Panc1 (cell line): Measurements from ENCODE around the gene LRP1B.

Source experiments
- POLR2AphosphoS5 ChIP-seq: IDR thresholded peaks from 2 replicates; pipeline ENCODE4 v1.6.1; 2012; ENCODE audit warnings: mild to moderate bottlenecking, low read depth, low read length, moderate library complexity
- SIN3A ChIP-seq: IDR thresholded peaks from 2 replicates; pipeline ENCODE4 v1.6.1; 2012; ENCODE audit warnings: low read depth, mild to moderate bottlenecking, low read length, moderate library complexity, borderline replicate concordance; ENCODE audit not compliant: insufficient read depth
- TCF7L2 ChIP-seq: IDR thresholded peaks from 2 replicates; pipeline ENCODE4 v1.6.1; 2011; ENCODE audit warnings: mild to moderate bottlenecking, low read depth, low read length, inconsistent platforms
- TF ChIP-seq, protein P1 (sequence below): fragments of 450-650 bp; IDR thresholded peaks from 2 replicates; pipeline ENCODE4 v1.5.1; 2017; ENCODE audit warnings: mild to moderate bottlenecking
- TF ChIP-seq, protein P2 (sequence below), 2 experiments: IDR thresholded peaks; 2 replicates each; pipeline ENCODE4 v1.6.1; 2011 to 2012; ENCODE audit warnings: low read depth in 2 of 2, control low read depth in 1 of 2, low read length in 1 of 2, mild to moderate bottlenecking in 1 of 2, moderate library complexity in 1 of 2; ENCODE audit not compliant: insufficient read depth in 1 of 2

DNA sequence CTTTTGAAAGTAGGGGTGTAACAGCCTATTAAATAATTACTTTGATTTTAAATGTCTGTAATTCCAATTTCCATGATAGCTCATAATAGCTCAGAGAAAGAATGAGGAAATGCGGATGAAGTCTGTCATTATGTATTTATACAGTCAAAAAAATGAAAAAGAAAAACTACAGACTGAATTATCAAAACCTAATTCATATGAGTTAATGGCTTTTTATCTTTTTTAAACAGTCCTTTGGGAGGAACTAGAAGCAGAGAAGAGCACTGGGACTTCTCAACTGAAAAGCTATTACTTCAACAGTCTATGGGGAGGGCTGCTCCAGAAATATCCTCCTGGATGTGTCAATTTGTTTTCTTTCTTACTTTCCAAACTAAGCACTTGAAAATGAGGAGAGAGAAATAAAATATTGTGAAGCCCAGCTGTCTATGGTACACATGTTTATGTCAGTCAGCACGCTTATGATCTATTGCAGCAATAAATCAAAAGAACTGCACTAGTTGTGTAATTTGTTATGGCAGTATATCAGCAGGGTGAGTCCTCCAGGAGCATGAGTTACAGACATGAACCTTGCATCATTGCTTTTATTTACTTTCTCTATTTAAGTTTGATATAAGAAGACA, 1550.2 kb downstream of the LRP1B start:
- TF ChIP-seq, protein P1, sequence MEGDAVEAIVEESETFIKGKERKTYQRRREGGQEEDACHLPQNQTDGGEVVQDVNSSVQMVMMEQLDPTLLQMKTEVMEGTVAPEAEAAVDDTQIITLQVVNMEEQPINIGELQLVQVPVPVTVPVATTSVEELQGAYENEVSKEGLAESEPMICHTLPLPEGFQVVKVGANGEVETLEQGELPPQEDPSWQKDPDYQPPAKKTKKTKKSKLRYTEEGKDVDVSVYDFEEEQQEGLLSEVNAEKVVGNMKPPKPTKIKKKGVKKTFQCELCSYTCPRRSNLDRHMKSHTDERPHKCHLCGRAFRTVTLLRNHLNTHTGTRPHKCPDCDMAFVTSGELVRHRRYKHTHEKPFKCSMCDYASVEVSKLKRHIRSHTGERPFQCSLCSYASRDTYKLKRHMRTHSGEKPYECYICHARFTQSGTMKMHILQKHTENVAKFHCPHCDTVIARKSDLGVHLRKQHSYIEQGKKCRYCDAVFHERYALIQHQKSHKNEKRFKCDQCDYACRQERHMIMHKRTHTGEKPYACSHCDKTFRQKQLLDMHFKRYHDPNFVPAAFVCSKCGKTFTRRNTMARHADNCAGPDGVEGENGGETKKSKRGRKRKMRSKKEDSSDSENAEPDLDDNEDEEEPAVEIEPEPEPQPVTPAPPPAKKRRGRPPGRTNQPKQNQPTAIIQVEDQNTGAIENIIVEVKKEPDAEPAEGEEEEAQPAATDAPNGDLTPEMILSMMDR: no peak
- TF ChIP-seq, protein P2, sequence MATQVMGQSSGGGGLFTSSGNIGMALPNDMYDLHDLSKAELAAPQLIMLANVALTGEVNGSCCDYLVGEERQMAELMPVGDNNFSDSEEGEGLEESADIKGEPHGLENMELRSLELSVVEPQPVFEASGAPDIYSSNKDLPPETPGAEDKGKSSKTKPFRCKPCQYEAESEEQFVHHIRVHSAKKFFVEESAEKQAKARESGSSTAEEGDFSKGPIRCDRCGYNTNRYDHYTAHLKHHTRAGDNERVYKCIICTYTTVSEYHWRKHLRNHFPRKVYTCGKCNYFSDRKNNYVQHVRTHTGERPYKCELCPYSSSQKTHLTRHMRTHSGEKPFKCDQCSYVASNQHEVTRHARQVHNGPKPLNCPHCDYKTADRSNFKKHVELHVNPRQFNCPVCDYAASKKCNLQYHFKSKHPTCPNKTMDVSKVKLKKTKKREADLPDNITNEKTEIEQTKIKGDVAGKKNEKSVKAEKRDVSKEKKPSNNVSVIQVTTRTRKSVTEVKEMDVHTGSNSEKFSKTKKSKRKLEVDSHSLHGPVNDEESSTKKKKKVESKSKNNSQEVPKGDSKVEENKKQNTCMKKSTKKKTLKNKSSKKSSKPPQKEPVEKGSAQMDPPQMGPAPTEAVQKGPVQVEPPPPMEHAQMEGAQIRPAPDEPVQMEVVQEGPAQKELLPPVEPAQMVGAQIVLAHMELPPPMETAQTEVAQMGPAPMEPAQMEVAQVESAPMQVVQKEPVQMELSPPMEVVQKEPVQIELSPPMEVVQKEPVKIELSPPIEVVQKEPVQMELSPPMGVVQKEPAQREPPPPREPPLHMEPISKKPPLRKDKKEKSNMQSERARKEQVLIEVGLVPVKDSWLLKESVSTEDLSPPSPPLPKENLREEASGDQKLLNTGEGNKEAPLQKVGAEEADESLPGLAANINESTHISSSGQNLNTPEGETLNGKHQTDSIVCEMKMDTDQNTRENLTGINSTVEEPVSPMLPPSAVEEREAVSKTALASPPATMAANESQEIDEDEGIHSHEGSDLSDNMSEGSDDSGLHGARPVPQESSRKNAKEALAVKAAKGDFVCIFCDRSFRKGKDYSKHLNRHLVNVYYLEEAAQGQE (IDR thresholded peaks at IDR 0.05; ENCODE audit: insufficient read depth in 1 of 2, low read depth in 2 of 2, low read length in 1 of 2): no peak
- no peak for TF ChIP-seq POLR2AphosphoS5
- TF ChIP-seq TCF7L2: no peak
- no peak for TF ChIP-seq SIN3A
